DND-41 (cell line): ENCODE measurements around the gene ZNF736.
"Not testable (repeated sequence)": the region's sequence is repeated elsewhere in the genome, so short reads cannot be mapped to it uniquely, and the experiment has no call there.

Experiments
- ATAC-seq: fragments of 200-7000 bp; cut with Tn5 transposase; 3 replicates; pipeline ENCODE4 v1.9.1; 2021; ENCODE audit warnings: low read depth; ENCODE audit not compliant: insufficient read depth
- DNase-seq: peaks from one replicate; pipeline ENCODE4 v3.0.0-alpha.2; 2020
- H2AFZ ChIP-seq: 2 replicates; pipeline ENCODE4 v1.6.0; 2012; ENCODE audit warnings: low read depth, low read length
- H3K27ac ChIP-seq: 2 replicates; pipeline ENCODE4 v1.5.1; 2012; ENCODE audit warnings: low read length, inconsistent platforms
- H3K27me3 ChIP-seq: fragments of 200-600 bp; sonication (generic); 2 replicates; pipeline ENCODE4 v1.6.0; 2012; ENCODE audit warnings: low read length, mild to moderate bottlenecking, inconsistent platforms; ENCODE audit not compliant: insufficient read depth, poor library complexity
- H3K36me3 ChIP-seq: 2 replicates; pipeline ENCODE4 v1.5.1; 2012; ENCODE audit warnings: low read length, inconsistent platforms; ENCODE audit not compliant: insufficient read depth
- H3K4me1 ChIP-seq: 2 replicates; pipeline ENCODE4 v1.5.1; 2012; ENCODE audit warnings: mild to moderate bottlenecking, low read length; ENCODE audit not compliant: insufficient read depth
- H3K4me2 ChIP-seq: 2 replicates; pipeline ENCODE4 v1.6.0; 2012; ENCODE audit warnings: mild to moderate bottlenecking, moderate library complexity, low read length, inconsistent platforms; ENCODE audit not compliant: insufficient read depth
- H3K4me3 ChIP-seq, 2 experiments: fragments of 200-600 bp in 1 of 2; shearing (Covaris generic) in 1 of 2; 2 replicates each; pipeline ENCODE4 v1.5.1; 2012 to 2016; ENCODE audit warnings: inconsistent platforms in 2 of 2, low read length in 2 of 2, mild to moderate bottlenecking in 2 of 2, low read depth in 1 of 2, moderate library complexity in 1 of 2
- H3K79me2 ChIP-seq: 2 replicates; pipeline ENCODE4 v1.6.0; 2012; ENCODE audit warnings: low read length, inconsistent platforms; ENCODE audit not compliant: insufficient read depth
- H3K9ac ChIP-seq: 2 replicates; pipeline ENCODE4 v1.6.0; 2012; ENCODE audit warnings: low read depth, mild to moderate bottlenecking, inconsistent platforms, low read length, moderate library complexity
- H3K9me3 ChIP-seq: 2 replicates; pipeline ENCODE4 v1.5.1; 2012; ENCODE audit warnings: low read length, moderate library complexity, mild to moderate bottlenecking, inconsistent platforms; ENCODE audit not compliant: insufficient read depth, severe bottlenecking
- H4K20me1 ChIP-seq: 2 replicates; pipeline ENCODE4 v1.6.0; 2012; ENCODE audit warnings: low read length; ENCODE audit not compliant: insufficient read depth
- CTCF ChIP-seq: IDR thresholded peaks from 2 replicates; pipeline ENCODE4 v1.5.1; 2012; ENCODE audit warnings: borderline replicate concordance, low read length, moderate library complexity, mild to moderate bottlenecking; ENCODE audit not compliant: poor library complexity, severe bottlenecking; ENCODE audit errors: extremely low read depth
- EZH2 ChIP-seq: IDR thresholded peaks from 3 replicates; pipeline ENCODE4 v1.6.1; 2012; ENCODE audit warnings: borderline replicate concordance, low read depth, mild to moderate bottlenecking, moderate library complexity, low read length, inconsistent platforms; ENCODE audit not compliant: severe bottlenecking

The ZNF736 gene

GRCh38 chr7:64320547-64321513 is 7.1 kb downstream of the ZNF736 start:
- TF ChIP-seq EZH2 = no peak
- TF ChIP-seq CTCF = peak; percentile 18
- Histone ChIP-seq H3K4me1 (peaks cover 3% of the 10 kb centered on the region), H3K36me3 (peaks cover 67% of the 10 kb centered on the region), H4K20me1 (peaks cover 3% of the 10 kb centered on the region; the same call in 1 of the 2 replicates), H3K27ac (no peak overlapping the region), H3K9ac (no peak overlapping the region), H2AFZ (no peak overlapping the region), H3K79me2 (peaks cover 100% of the 10 kb centered on the region), H3K4me2 (no peak overlapping the region), H3K4me3 (no peak overlapping the region), H3K27me3 (no peaks in the 10 kb centered on the region), H3K9me3 (peaks cover 38% of the 10 kb centered on the region)
- no peak for DNase-seq
- ATAC-seq = peak; percentile 66

- Histone ChIP-seq H3K79me2 (peaks cover 99% of the 10 kb centered on the region), H3K36me3 (peaks cover 64% of the 10 kb centered on the region), H3K9me3 (peaks cover 60% of the 10 kb centered on the region)
- not testable (repeated sequence) for H4K20me1 ChIP-seq, H3K4me2 ChIP-seq, ATAC-seq, H3K9ac ChIP-seq, H3K4me3 ChIP-seq, H2AFZ ChIP-seq, H3K4me1 ChIP-seq, H3K27ac ChIP-seq, H3K27me3 ChIP-seq, DNase-seq
Observed at GRCh38 chr7:64324166-64324565, 10.4 kb downstream of the ZNF736 start.

- not testable (repeated sequence) for H3K9ac ChIP-seq, H3K79me2 ChIP-seq, H3K27me3 ChIP-seq, H3K4me1 ChIP-seq, ATAC-seq, H4K20me1 ChIP-seq, H3K4me2 ChIP-seq, H3K27ac ChIP-seq, DNase-seq, H2AFZ ChIP-seq, H3K4me3 ChIP-seq
- Histone ChIP-seq H3K36me3 (peaks cover 86% of the 10 kb centered on the region), H3K9me3 (peaks cover 89% of the 10 kb centered on the region)
Observed at GRCh38 chr7:64348713-64349210, 35.0 kb downstream of the ZNF736 start.

GRCh38 chr7:64359543-64359942 is 45.8 kb downstream of the ZNF736 start:
- Histone ChIP-seq H3K36me3 (no peaks in the 10 kb centered on the region), H3K79me2 (no peaks in the 10 kb centered on the region), H2AFZ (no peak overlapping the region), H3K9ac (no peak overlapping the region), H3K27me3 (no peaks in the 10 kb centered on the region), H3K9me3 (peaks cover 18% of the 10 kb centered on the region), H4K20me1 (no peaks in the 10 kb centered on the region), H3K27ac (no peak overlapping the region), H3K4me3 (no peak overlapping the region), H3K4me1 (no peaks in the 10 kb centered on the region), H3K4me2 (no peak overlapping the region)
- DNase-seq (no peak), ATAC-seq (no peak)
- no peak for TF ChIP-seq CTCF
- no peak for TF ChIP-seq EZH2
